Skeletal muscle satellite cell (primary cell): ENCODE data around the gene ATP10A.
A peak's percentile ranks its signal among the peaks of the same experiment; 100 is the strongest.
"Not testable (repeated sequence)": the region's sequence is repeated elsewhere in the genome, so short reads cannot be mapped to it uniquely, and the experiment has no call there.

Experiments used
- H3K27me3 ChIP-seq: 2 replicates; pipeline ENCODE4 v1.7.0; 2013; ENCODE audit warnings: low read length; ENCODE audit not compliant: control insufficient read depth, insufficient read depth
- H3K36me3 ChIP-seq: 2 replicates; pipeline ENCODE4 v1.7.0; 2013; ENCODE audit warnings: mild to moderate bottlenecking, control low read depth, low read length; ENCODE audit not compliant: insufficient read depth
- H3K4me1 ChIP-seq: 2 replicates; pipeline ENCODE4 v1.7.0; 2013; ENCODE audit warnings: low read length; ENCODE audit not compliant: control insufficient read depth, insufficient read depth
- H3K4me2 ChIP-seq: 2 replicates; pipeline ENCODE4 v1.7.0; 2013; ENCODE audit warnings: mild to moderate bottlenecking, low read length
- H3K4me3 ChIP-seq: 2 replicates; pipeline ENCODE4 v1.7.0; 2013; ENCODE audit warnings: low read length
- H3K9ac ChIP-seq: 2 replicates; pipeline ENCODE4 v1.7.0; 2013; ENCODE audit warnings: mild to moderate bottlenecking, low read depth, low read length, moderate library complexity
- H3K9me3 ChIP-seq: replicated peaks from 2 replicates; pipeline ENCODE4 v1.7.0; 2013; ENCODE audit warnings: mild to moderate bottlenecking, control low read depth, low read length

ATP10A gene

GRCh38 chr15:25866251-25866650 is 3.1 kb upstream of the ATP10A start:
- Histone ChIP-seq H3K4me2 (no peak overlapping the region), H3K4me3 (no peak overlapping the region), H3K9me3 (no peaks in the 10 kb centered on the region), H3K4me1 (peaks cover 18% of the 10 kb centered on the region), H3K9ac (no peak overlapping the region), H3K27me3 (no peaks in the 10 kb centered on the region), H3K36me3 (no peaks in the 10 kb centered on the region)

- Histone ChIP-seq H3K4me3 (no peak overlapping the region), H3K36me3 (no peaks in the 10 kb centered on the region), H3K4me1 (peaks cover 30% of the 10 kb centered on the region), H3K4me2 (no peak overlapping the region), H3K9me3 (no peaks in the 10 kb centered on the region), H3K27me3 (no peaks in the 10 kb centered on the region), H3K9ac (no peak overlapping the region)
Measured at GRCh38 chr15:25864966-25865365, 1.8 kb upstream of the ATP10A start.

GRCh38 chr15:25863968-25864580 is 947 bp upstream of the ATP10A start:
- Histone ChIP-seq H3K4me2 (peak overlapping the region; percentile 98), H3K27me3 (no peaks in the 10 kb centered on the region), H3K36me3 (no peaks in the 10 kb centered on the region), H3K9ac (peak overlapping the region; percentile 87), H3K4me1 (peaks cover 36% of the 10 kb centered on the region), H3K9me3 (no peaks in the 10 kb centered on the region), H3K4me3 (peak overlapping the region; percentile 87)

GRCh38 chr15:25862472-25863110 is 536 bp downstream of the ATP10A start:
- peaks cover 36% of the 10 kb centered on the region for H3K4me1 ChIP-seq
- peak overlapping the region; percentile 98 for H3K4me2 ChIP-seq
- no peaks in the 10 kb centered on the region for H3K27me3 ChIP-seq
- H3K4me3 ChIP-seq = peak overlapping the region; percentile 87
- H3K9me3 ChIP-seq = no peaks in the 10 kb centered on the region
- peaks cover 3% of the 10 kb centered on the region for H3K36me3 ChIP-seq
- peak overlapping the region; percentile 87 for H3K9ac ChIP-seq

- no peaks in the 10 kb centered on the region for H3K27me3 ChIP-seq
- peak overlapping the region; percentile 87 for H3K9ac ChIP-seq
- peak overlapping the region; percentile 87 for H3K4me3 ChIP-seq
- peak overlapping the region; percentile 98 for H3K4me2 ChIP-seq
- H3K36me3 ChIP-seq = peaks cover 3% of the 10 kb centered on the region
- H3K4me1 ChIP-seq = peaks cover 36% of the 10 kb centered on the region
- no peaks in the 10 kb centered on the region for H3K9me3 ChIP-seq
Measured at GRCh38 chr15:25862071-25862471, 1.1 kb downstream of the ATP10A start.

GRCh38 chr15:25860885-25861866 is 2.0 kb downstream of the ATP10A start:
- Histone ChIP-seq H3K9ac (peak overlapping the region; percentile 87), H3K4me1 (peaks cover 36% of the 10 kb centered on the region), H3K4me2 (peak overlapping the region; percentile 98), H3K27me3 (no peaks in the 10 kb centered on the region), H3K36me3 (peaks cover 3% of the 10 kb centered on the region), H3K9me3 (no peaks in the 10 kb centered on the region), H3K4me3 (peak overlapping the region; percentile 87)

- H3K36me3 ChIP-seq = peaks cover 3% of the 10 kb centered on the region
- peak overlapping the region; percentile 98 for H3K4me2 ChIP-seq
- H3K9me3 ChIP-seq = no peaks in the 10 kb centered on the region
- H3K4me3 ChIP-seq = peak overlapping the region; percentile 87
- peaks cover 36% of the 10 kb centered on the region for H3K4me1 ChIP-seq
- no peaks in the 10 kb centered on the region for H3K27me3 ChIP-seq
- H3K9ac ChIP-seq = no peak overlapping the region
Measured at GRCh38 chr15:25859838-25860645, 3.1 kb downstream of the ATP10A start.

- H3K9ac ChIP-seq = no peak overlapping the region
- H3K4me1 ChIP-seq = peaks cover 36% of the 10 kb centered on the region
- H3K4me2 ChIP-seq = peak overlapping the region; percentile 98
- peaks cover 3% of the 10 kb centered on the region for H3K36me3 ChIP-seq
- H3K9me3 ChIP-seq = no peaks in the 10 kb centered on the region
- H3K4me3 ChIP-seq = no peak overlapping the region
- no peaks in the 10 kb centered on the region for H3K27me3 ChIP-seq
Measured at GRCh38 chr15:25858952-25859760, 4.0 kb downstream of the ATP10A start.

GRCh38 chr15:25856059-25856458 is 7.1 kb downstream of the ATP10A start:
- H3K4me1 ChIP-seq = peaks cover 24% of the 10 kb centered on the region
- not testable (repeated sequence) for H3K9ac ChIP-seq, H3K4me3 ChIP-seq, H3K4me2 ChIP-seq, H3K36me3 ChIP-seq, H3K27me3 ChIP-seq, H3K9me3 ChIP-seq

GRCh38 chr15:25852661-25853524 is 10.2 kb downstream of the ATP10A start:
- no peaks in the 10 kb centered on the region for H3K9me3 ChIP-seq
- no peaks in the 10 kb centered on the region for H3K36me3 ChIP-seq
- H3K4me1 ChIP-seq = peaks cover 35% of the 10 kb centered on the region
- H3K4me2 ChIP-seq = no peak overlapping the region
- H3K9ac ChIP-seq = no peak overlapping the region
- no peak overlapping the region for H3K4me3 ChIP-seq
- no peaks in the 10 kb centered on the region for H3K27me3 ChIP-seq
